Left renal cortex interstitium (tissue), 4 donors: Measurements from ENCODE around the gene KLHDC7A. TPM values are rescaled to one million over a fixed set of nuclear protein-coding genes. Genes with fewer than 3 reads are reported as not detected.

Experiments
- DNase-seq, 4 donors: peaks; one replicate each; pipeline ENCODE4 v3.0.0-alpha.2; 2013; ENCODE audit warnings: low read depth in 4 of 4, low spot score in 2 of 4, missing footprints in 1 of 4
- polyA plus RNA-seq, 4 donors: library from polyadenylated mRNA; unstranded; fragments of 120-200 nt; gene quantifications; one replicate each; pipeline ENCODE4 v1.2.1, GENCODE V29; 2013; ENCODE audit not compliant: insufficient read length in 4 of 4

The KLHDC7A gene
- polyA plus RNA-seq, 4 donors = 10.9 to 15.0 (median 12.4) TPM

DNA sequence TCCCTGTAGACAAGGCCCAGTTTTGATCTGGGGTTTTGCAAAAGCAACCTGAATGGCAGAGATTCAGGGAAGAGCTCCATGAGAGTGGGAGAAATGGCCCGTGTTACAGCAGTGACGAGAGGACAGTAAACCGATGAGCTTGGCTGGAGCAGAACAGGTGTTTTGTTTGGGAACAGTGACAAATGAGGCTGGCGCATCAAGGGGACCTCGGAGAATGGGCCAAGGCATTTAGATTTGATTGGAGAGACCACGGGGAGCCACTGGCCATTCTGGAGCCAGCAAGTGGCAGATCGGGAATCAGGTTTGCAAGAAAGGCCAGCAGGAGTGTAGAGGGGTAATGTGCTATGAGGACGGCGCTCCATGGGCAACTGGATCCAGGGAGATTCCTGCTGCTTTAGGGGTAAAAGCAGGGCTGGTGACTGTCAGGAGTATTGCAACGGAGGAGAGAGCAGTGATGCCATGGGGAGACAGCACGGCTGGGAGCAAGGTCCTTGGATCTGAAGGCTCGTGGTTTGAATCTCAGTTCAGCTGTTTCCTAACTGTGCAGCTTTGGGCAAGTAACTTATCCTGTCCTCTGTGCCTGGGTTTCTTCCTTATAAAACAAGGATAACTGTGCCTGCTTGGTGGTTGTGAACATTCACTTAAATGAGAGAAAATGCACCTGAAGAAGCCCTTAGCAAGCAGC is 9.9 kb upstream of the KLHDC7A start:
- no peak for DNase-seq

DNA sequence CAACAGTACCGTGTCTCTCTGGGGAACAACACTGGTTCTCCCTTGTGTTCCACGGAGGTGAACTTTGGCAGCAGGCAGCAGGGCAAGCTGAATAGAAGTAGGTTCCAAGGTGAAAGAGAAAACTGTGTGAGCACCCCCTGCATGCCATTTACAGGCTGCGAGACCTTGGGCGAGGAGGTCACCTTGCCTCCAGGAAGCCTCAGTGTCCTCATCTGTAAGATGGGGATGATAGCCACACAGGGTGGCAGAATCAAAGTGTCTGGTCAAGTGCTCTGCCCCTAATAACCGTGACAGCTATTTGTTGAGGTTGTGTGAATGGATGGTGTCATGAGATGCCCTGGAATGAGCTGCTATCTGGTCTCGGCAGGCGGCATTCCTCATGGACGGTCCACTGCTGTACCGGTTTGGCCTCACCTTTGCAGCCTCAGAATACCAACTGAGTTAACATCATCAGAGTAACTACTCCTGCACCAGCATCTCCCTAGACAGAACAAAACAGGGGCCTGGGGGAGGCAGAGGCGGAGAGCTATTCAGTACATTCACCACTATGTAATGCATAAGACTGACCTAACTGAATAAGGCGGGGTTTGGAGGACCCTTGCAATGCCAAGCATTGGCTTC is 7.4 kb upstream of the KLHDC7A start:
- DNase-seq = no peak

DNA sequence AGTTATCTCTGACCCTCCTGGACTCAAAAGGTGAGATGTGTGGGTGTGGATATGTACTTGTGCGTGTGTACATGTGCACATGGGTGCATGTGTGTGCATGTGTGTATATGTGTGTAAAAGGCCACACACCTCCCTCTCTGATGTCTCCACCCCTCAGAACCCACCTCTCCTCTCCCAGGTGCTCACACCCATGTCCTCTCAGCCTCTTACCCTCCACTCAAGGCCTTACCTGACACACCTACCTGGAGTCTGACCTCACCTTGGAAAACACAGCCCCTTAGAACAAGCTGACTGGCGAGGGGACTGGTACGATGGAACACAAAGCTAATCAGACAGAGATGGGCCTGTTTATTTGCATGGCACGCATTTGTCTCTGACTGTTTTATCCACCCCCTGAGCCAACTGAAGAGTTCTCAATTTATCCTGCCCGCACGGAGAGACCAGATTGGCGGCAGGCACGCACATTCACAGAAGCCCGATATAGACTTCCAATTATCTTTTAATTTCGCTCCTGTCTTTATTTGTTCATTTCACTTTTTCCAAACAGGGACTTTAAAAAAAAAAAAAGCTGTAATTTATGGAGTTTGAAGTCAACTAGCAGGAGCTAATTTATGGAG is 6.1 kb upstream of the KLHDC7A start:
- DNase-seq = no peak

DNA sequence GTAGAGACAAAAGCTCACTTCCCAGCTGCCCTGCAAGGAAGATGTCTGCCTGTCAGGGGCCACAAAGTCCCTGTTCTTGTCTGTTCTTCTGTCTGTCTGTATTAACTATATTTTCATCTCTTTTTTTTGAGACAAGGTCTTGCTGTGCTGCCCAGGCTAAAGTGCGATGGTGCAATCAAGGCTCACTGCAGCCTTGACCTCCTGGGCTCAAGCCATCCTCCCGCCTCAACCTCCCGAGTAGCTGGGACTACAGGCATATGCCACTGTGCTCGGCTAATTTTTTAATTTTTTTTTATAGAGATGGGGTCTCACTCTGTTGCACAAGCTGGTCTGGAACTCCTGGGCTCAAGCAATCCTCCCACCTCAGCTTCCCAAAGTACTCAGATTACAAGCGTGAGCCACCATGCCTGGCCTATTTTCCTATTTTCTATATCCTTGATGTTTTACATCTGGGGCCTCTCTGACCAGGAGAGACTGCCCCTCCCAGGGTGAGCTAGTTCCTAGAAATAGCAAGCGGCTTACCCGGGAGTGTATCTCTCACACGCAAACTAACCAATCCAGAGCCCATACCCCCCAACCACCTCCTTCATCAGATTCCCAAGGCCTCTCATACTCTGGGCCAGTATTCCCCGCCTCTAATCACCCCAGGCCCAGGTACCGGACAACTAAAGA is 5.4 kb upstream of the KLHDC7A start:
- no peak for DNase-seq

DNA sequence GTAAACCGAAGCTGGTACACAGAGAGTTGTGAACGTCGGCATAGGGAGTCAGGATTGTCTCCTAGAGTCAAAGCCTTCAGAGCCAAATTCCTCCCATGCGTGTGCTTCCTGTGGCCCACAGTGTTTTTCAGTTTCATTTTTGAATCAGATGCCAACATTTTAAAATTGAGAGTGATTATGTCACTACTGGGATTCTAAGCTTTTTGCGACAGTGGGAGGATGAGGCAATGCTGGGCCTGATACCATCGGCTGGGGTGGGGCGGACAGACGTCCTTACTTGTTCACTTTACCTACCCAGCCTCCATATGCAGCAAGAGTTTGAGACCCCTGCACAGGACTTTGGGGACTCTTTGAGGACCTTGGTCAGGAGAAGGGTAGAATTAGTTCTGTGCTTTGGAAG is 1.3 kb upstream of the KLHDC7A start:
- no peak for DNase-seq

DNA sequence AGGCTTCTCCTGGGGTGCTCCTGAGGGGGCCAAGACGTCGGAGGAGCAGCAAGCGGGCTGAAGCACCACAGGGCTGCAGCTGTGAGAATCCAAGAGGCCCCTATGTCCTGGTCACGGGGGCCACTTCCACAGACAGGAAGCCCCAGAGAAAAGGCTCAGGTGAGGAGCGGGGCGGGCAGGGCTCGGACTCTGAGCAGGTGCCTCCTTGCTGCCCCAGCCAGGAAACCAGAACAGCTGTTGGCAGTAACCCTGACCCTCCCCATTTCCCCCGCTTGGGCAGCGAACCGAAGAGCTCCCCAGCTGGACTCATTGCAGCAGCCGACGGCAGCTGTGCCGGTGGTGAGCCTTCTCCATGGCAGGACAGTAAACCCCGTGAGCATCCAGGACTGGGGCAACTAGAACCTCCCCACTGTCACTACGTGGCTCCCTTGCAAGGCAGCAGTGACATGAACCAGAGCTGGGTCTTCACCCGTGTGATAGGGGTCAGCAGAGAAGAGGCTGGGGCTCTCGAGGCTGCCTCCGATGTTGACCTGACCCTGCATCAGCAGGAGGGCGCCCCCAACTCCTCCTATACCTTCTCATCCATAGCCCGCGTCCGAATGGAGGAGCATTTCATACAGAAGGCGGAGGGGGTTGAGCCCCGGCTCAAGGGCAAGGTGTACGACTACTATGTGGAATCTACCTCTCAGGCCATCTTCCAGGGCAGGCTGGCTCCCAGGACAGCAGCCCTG is 625 bp downstream of the KLHDC7A start:
- peak in 3 of 4 donors; percentile 44 to 66 (median 55) for DNase-seq

DNA sequence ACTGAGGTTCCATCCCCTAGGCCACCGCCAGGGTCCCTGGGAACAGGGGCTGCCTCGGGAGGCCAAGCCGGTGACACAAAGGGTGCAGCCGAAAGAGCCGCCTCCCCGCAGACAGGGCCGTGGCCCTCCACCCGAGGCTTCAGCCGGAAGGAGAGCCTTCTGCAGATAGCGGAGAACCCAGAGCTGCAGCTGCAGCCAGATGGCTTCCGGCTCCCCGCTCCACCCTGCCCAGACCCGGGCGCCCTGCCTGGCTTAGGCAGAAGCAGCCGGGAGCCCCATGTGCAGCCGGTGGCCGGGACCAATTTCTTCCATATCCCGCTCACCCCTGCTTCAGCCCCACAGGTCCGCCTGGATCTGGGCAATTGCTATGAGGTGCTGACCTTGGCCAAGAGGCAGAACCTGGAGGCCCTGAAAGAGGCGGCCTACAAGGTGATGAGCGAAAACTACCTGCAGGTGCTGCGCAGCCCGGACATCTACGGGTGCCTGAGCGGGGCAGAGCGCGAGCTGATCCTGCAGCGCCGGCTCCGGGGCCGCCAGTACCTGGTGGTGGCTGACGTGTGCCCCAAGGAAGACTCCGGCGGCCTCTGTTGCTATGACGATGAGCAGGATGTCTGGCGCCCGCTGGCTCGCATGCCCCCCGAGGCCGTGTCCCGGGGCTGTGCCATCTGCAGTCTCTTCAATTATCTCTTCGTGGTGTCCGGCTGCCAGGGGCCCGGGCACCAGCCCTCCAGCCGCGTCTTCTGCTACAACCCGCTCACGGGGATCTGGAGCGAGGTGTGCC is 1.4 kb downstream of the KLHDC7A start:
- no peak for DNase-seq

DNA sequence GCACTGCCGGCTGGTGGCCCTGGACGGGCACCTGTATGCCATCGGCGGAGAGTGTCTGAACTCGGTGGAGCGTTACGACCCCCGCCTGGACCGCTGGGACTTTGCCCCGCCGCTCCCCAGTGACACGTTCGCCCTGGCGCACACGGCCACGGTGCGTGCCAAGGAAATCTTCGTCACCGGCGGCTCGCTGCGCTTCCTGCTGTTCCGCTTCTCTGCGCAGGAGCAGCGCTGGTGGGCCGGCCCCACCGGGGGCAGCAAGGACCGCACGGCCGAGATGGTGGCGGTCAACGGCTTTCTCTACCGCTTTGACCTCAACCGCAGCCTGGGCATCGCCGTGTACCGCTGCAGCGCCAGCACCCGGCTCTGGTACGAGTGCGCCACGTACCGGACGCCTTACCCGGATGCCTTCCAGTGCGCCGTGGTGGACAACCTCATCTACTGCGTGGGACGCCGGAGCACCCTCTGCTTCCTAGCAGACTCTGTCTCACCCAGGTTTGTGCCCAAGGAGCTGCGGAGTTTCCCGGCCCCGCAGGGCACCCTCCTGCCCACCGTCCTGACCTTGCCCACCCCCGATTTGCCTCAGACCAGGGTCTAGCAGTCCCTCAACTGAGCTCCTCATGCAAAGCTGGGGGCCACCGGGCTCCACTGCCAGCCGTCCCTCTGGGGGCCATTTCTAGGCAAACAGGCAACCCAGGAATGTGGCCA is 2.1 kb downstream of the KLHDC7A start:
- DNase-seq = no peak

DNA sequence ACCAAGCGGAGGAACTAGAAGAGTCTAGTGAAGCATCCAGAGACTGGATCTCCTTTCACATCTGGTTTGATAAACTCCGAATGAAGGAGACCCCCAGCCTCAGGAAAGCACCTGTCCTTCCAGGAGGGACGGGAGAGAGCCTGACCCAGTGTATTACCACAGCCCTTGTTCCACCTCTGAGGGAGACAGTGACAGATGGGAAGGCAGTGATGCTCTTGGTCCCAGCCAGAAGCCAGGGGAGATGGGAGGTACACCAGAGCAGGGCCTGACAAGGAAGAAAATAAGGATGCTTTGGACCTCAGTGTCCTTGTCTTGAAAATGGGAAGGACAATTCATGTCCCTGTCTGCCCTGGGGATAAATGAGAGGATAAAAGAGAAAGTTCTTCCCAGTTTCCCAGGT is 3.5 kb downstream of the KLHDC7A start:
- DNase-seq = no peak

DNA sequence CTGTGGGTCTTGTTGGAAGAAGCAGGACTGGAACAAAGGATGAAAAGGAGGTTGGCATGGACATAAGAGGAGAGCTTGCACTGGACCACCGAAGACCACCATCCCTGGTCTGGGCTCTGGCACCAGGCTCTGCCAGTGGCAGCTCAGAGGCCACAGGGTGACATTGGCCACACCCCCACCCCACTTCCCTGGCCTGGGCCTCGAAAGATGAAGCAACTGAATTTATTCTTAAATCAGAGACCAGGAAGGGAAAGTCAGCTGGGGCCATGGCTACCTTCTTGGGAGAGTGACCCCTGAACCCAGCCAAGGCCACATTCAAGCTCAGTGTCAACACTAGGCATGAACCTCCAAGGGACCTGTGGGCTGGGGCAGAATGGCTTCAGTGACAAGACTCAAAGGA is 4.0 kb downstream of the KLHDC7A start:
- no peak for DNase-seq

DNA sequence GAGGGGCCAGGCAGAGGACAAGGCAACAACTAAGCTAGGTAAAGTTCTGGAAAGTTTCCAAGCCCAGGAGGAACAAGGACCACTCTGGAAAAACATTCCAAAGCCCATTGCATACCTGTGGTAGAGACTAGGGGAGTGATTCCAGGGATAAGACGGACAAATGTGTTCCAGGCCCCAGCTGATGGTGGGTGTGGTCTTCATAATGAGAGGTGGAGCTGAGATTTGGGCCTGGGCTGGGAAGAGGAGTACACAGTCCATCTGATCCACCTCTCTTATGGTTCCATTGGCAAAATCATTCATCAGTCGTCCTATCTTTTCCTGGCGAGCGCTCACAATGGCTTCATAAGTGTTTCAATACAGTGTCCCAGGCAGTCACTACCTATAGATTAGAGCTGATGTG is 4.5 kb downstream of the KLHDC7A start:
- DNase-seq = no peak

DNA sequence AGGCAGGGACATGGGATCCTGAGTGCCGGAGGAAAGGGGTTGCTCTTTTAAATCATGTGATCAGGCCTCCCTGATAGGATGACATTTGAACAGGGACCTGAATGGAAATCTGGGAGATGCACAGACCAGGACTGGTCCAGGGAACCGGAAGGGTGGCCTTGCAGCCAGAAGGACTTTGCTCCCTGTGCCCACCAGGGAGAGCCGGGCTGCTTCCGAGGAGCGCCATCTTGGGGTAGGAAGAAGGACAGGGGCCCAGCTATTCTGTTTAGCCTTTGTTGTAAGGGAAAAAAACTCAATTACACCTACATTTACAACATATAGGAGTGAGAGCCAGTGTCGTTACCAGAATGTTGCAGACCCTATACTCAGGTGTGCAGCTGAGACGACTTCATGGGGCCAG is 5.5 kb downstream of the KLHDC7A start:
- DNase-seq = no peak

DNA sequence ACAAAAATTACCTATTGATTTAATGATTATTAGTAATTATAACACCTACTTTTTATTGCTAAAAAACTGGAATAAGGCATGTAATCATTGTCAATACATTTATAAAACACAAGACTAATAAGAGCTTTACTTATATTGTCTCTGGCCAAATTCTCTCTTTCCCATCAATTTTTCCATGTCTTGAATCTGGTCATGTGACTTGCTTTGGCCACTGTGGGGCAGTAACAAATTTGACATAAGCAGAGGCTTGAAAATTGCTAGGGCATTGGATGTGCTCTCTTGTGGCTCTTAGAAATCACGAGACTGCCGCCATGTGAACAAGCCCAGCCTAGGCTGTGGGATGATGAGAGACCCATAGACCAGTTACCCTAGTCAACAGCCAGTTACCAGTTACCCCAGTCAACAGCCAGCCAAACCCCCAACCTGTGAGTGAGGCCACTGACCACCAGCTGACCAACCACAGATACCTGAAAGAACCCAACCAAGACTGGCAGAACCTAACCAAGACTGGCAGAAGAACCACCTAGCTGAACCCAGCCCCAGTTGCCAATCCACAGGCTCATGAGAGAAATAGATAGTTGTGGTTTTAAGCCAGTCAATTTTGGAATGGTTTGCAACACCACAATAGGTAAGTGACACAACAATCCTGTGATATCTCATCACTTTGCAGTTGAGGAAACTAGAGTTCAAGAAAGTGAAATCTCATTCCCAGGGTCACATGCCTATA is 8.8 kb downstream of the KLHDC7A start:
- DNase-seq = no peak

DNA sequence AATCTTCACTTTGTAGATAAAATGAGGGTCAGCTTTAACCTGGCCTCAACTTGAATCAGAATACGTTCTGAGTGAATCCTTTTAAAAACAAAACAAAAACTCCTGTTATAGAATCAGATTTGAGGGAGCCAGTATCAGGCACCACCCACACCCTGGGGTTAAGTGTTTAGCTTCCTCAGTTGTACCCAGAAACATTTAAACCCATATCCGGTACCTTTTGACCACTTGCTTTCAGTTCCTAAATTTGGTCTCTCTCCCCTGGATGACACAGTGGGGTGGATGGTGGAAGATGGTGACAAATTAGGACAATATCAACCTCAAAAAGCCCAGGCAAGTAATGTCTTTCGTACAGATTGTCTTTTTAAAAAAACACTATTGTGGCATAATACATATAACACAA is 10.4 kb downstream of the KLHDC7A start:
- no peak for DNase-seq

DNA sequence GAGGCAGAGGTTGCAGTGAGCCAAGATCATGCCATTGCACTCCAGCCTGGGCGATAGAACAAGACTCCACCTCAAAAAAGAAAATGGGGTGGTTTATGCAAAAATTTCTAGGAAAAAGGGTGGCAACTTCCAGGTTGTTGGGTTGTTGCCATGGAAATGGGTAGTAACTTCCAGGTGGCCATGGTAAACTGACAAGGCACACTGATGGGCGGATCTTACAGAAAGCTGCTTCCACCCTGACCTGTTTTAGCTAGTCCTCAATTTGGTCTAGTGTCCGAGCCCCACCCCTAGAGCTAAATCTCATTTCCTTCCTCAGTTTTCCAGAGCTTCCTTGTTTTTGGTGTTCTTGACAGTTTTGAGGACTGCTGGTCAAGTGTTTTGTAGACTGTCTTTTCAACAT is 13.6 kb downstream of the KLHDC7A start:
- DNase-seq = no peak

DNA sequence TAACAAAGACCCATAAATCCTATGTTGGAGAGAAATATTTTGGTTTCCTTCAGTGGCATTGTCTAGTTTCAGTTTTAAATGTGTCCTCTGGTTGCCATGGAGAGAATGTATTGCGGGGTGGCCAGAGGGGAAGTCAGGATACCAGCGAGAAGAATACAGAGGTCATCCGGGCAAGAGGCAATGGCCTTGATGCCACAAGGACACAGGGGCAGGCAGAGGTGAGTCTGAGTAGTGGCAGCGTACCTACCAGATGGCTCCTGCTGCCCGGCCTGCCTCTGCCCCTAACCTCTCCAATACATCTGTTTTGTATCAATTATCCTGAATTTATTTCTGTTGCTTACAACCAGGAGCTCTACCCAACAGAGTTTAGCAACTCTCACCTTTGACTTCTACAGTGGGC is 14.9 kb downstream of the KLHDC7A start:
- DNase-seq = no peak

DNA sequence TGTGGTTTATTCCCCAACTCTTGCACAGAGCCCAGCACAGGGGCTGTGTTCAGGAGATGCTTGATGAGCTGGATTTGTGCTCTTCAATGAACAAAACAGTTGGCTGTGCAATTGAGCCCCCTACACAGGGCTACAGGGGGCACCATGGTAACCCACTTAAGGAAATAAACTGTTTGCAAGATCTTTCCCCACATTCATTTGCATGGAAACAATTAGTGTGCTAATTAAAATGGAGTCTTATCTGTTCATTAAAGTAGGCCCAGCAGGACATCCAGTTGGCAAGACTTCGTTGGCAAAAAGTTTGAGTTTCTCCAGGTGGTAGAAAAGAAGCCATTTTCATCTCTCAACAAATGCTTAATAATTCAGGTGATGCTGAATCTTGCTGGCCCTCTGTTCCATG is 15.3 kb downstream of the KLHDC7A start:
- no peak for DNase-seq

DNA sequence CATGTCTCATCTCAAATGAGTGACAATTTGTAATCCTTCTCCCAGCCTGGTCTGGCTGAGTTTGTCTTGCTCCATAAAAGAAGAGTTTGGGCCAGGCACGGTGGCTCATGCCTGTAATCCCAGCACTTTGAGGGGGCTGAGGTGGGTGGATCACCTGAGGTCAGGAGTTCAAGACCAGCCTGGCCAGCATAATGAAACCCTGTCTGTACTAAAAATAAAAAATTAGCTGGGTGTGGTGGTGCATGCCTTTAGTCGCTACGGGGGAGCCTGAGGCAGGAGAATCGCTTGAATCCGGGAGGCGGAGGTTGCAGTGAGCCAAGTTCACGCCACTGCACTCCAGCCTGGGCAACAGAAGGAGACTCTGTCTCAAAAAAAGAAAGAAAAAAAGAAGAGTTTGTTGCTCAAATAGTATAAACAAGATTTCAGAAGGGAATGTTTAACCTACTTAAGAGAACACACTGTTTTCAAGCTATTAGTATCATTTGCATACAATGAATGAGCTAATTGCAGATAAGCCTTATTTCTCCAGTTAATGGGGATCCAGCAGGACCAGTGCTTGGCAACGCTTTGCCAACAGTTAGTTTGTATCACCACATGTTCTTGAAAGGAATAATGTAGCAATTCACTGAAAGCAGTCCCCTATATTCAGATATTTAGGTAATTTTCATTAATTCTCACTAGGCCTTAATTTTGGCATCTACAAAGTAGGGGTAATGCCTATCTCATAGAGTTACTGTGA is 15.9 kb downstream of the KLHDC7A start:
- DNase-seq = no peak
